Activated naive CD8-positive, alpha-beta T cell treated with anti-CD3 and anti-CD28 coated beads for 36 hours (primary cell): ENCODE results near the gene GJB3. TPM values are rescaled to one million over a fixed set of nuclear protein-coding genes. Genes with fewer than 3 reads are reported as not detected.
"Not testable (repeated sequence)": the region's sequence is repeated elsewhere in the genome, so short reads cannot be mapped to it uniquely, and the experiment has no call there.

ENCODE experiments used
- DNase-seq: peaks from one replicate; pipeline ENCODE4 v3.0.0; 2021
- H3K27ac Mint-ChIP-seq: one replicate; pipeline ENCODE4 v1.8.0; 2022; ENCODE audit warnings: mild to moderate bottlenecking, moderate library complexity, mixed read lengths
- H3K27me3 Mint-ChIP-seq: one replicate; pipeline ENCODE4 v1.8.0; 2022; ENCODE audit warnings: mild to moderate bottlenecking, mixed read lengths
- H3K36me3 Mint-ChIP-seq: one replicate; pipeline ENCODE4 v1.8.0; 2021; ENCODE audit warnings: mild to moderate bottlenecking, mixed read lengths
- H3K4me1 Mint-ChIP-seq: one replicate; pipeline ENCODE4 v1.8.0; 2021; ENCODE audit warnings: mixed read lengths
- H3K4me3 Mint-ChIP-seq: one replicate; pipeline ENCODE4 v1.8.0; 2022; ENCODE audit warnings: mild to moderate bottlenecking, moderate library complexity, mixed read lengths
- H3K9me3 Mint-ChIP-seq: one replicate; pipeline ENCODE4 v1.8.0; 2022; ENCODE audit warnings: mixed read lengths
- total RNA-seq, 2 experiments: library from RNA; stranded (reverse); gene quantifications; one replicate each; pipeline ENCODE4 v1.2.3, GENCODE V29; 2021

GJB3 gene
- total RNA-seq, 2 experiments from 2014 or later, result not detected

- Mint-ChIP-seq H3K9me3 (no peaks in the 10 kb centered on the region), H3K4me1 (no peaks in the 10 kb centered on the region), H3K27me3 (no peaks in the 10 kb centered on the region)
These were observed 35.8 kb downstream of the GJB3 start for GRCh38 chr1:34816778-34817177.

DNA sequence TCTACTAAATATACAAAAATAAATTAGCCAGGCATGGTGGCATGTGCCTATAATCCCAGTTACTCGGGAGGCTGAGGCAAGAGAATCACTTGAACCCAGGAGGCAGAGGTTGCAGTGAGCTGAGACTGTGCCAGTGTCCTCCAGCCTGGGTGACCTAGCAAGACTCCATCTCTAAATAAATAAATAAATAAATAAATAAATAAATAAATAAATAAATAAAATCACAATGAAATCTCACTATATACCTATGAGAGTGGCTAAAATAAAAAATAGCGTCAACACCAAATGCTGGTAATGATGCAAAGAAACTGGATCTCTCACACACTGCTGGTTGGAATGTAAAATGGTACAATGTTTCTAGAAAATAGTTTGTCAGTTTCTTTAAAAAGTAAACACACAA, 37.8 kb downstream of the GJB3 start:
- H3K27me3 Mint-ChIP-seq, result not testable (repeated sequence)

More at GRCh38 chr1:34816778-34817177, 35.8 kb downstream of the GJB3 start:
- Mint-ChIP-seq H3K36me3 (peaks cover 2% of the 10 kb centered on the region), H3K27ac (no peak overlapping the region), H3K4me3 (no peak overlapping the region)
- no peak for DNase-seq

GRCh38 chr1:34822202-34822601, 41.2 kb downstream of the GJB3 start:
- Mint-ChIP-seq H3K4me3 (no peak overlapping the region), H3K9me3 (no peaks in the 10 kb centered on the region), H3K4me1 (no peaks in the 10 kb centered on the region), H3K27ac (no peak overlapping the region), H3K27me3 (no peaks in the 10 kb centered on the region), H3K36me3 (no peaks in the 10 kb centered on the region)
- no peak for DNase-seq

More for the DNA sequence above, 37.8 kb downstream of the GJB3 start:
- H3K4me1 Mint-ChIP-seq, H3K4me3 Mint-ChIP-seq, DNase-seq, H3K27ac Mint-ChIP-seq, H3K36me3 Mint-ChIP-seq, H3K9me3 Mint-ChIP-seq: not testable (repeated sequence)

DNA sequence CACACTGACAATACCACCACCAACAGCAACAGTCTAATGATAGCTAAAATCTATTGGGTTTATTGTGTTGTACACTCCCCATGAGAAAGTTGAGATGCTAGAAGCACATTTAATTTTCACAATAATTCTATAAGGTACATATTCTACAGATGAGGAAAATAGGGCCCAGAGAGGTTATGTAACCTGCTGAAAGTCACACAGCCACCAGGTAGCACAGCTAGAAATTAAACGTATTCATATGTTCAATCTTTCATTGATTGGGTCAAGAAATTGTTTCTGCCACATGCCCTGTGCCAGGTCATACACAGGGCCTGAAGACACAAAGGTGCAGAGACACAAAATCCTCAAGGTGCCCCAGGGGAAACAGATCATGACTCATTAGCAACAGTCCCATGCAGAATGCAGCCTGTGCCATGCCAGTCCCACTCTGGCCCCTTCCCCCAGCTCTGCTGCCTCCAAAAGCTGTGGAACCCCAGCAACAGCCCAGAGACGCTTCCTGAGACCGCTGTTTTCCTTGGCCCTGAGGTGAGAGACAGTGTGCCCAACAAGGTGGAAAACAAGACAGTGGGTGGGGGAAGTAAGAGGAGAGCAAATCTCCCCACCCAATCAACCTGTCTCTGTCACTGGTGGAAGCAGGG, 43.9 kb downstream of the GJB3 start:
- Mint-ChIP-seq H3K27ac (no peak overlapping the region), H3K27me3 (no peaks in the 10 kb centered on the region), H3K4me1 (no peaks in the 10 kb centered on the region), H3K36me3 (no peaks in the 10 kb centered on the region), H3K4me3 (no peak overlapping the region), H3K9me3 (no peaks in the 10 kb centered on the region)
- DNase-seq, result no peak

DNA sequence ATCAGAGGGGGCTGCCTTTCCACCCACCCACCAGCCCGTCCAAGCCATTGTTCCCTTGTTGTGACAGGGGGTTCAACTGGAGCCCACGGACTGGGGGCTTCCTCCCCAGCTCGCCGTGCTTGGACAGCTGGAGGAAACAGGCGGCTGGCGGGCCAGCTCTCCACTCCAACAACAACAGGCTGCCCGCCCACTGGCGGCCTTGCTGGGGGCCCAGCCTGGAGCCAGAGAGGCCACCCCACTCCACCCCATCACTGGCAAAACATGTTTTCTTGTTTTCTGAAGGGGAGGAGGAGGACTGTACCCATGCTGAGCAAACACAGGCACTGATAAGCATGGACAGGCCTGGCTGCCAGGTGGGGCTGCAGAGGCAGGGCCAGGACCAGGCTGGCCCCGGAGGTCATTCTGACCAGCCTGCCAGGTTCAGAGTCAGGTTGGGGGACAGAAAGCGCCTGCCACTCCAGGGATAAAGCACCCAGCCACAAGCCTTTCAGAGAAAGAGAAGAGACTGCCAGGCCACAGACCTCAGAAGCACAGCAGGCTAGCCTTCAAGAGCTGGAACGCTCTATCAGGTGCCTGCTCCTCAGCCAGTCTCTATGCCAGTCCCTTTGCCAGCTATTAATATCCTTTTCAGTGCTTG, 44.6 kb downstream of the GJB3 start:
- H3K27me3 Mint-ChIP-seq, result no peaks in the 10 kb centered on the region
- H3K9me3 Mint-ChIP-seq, result no peaks in the 10 kb centered on the region
- no peaks in the 10 kb centered on the region for H3K4me1 Mint-ChIP-seq
- H3K27ac Mint-ChIP-seq, result no peak overlapping the region
- H3K4me3 Mint-ChIP-seq, result no peak overlapping the region
- H3K36me3 Mint-ChIP-seq, result no peaks in the 10 kb centered on the region
- no peak for DNase-seq

DNA sequence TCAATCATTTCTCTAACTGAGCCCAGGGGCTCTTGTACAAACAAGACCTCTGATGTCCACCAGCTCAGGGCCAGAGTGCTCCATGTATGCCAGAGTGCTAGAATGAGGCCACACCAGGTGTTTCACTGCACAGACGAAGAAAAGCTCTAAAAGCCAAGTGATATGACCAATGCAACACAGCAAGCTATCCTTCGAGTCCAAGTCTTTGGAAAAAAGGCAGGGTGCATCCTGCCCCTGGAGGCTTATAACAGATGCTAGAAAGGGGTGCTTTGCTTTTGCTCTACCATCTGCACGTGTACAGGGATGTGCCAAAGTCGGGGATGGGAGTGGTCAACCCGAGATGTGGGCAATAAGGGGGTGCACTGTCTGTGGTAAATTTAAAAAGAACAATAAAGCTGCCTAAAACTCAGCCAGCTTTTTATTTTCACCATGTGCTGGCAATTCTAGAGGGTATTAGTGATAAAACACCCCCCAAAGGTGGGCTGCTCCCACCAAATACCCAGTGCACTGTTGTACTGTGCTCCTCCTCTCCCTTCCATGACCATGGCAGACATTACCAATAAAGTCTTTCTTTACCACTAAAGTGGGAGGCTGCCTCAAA, 46.4 kb downstream of the GJB3 start:
- H3K4me3 Mint-ChIP-seq, result no peak overlapping the region
- no peaks in the 10 kb centered on the region for H3K27me3 Mint-ChIP-seq
- no peak overlapping the region for H3K27ac Mint-ChIP-seq
- no peaks in the 10 kb centered on the region for H3K9me3 Mint-ChIP-seq
- DNase-seq, result no peak
- no peaks in the 10 kb centered on the region for H3K4me1 Mint-ChIP-seq
- H3K36me3 Mint-ChIP-seq, result no peaks in the 10 kb centered on the region

DNA sequence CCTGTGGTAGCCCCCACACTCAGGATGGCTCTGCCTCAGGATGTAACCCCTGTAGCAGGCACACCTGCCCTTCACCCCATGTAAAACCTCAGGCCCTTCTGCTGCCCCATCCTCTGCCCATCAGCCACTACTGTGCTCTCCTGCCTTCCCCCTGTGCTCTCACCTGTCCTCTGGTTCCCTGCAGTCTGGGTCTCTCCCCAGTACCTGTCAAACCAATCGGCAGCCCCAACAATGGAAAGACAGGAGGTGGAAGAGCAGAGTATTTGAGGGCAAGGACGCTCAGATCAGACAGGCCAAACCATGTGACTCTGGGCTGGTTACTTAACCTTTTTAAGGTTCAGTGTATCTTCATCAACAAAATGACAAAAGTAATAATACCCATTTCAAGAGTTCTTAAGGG, 47.6 kb downstream of the GJB3 start:
- H3K36me3 Mint-ChIP-seq, result no peaks in the 10 kb centered on the region
- no peak overlapping the region for H3K27ac Mint-ChIP-seq
- no peaks in the 10 kb centered on the region for H3K4me1 Mint-ChIP-seq
- no peak overlapping the region for H3K4me3 Mint-ChIP-seq
- no peaks in the 10 kb centered on the region for H3K27me3 Mint-ChIP-seq
- H3K9me3 Mint-ChIP-seq, result no peaks in the 10 kb centered on the region
- DNase-seq, result no peak

GRCh38 chr1:34829250-34829649, 48.2 kb downstream of the GJB3 start:
- H3K36me3 Mint-ChIP-seq, result no peaks in the 10 kb centered on the region
- no peak overlapping the region for H3K27ac Mint-ChIP-seq
- no peak for DNase-seq
- no peak overlapping the region for H3K4me3 Mint-ChIP-seq
- no peaks in the 10 kb centered on the region for H3K27me3 Mint-ChIP-seq
- no peaks in the 10 kb centered on the region for H3K4me1 Mint-ChIP-seq
- no peaks in the 10 kb centered on the region for H3K9me3 Mint-ChIP-seq

DNA sequence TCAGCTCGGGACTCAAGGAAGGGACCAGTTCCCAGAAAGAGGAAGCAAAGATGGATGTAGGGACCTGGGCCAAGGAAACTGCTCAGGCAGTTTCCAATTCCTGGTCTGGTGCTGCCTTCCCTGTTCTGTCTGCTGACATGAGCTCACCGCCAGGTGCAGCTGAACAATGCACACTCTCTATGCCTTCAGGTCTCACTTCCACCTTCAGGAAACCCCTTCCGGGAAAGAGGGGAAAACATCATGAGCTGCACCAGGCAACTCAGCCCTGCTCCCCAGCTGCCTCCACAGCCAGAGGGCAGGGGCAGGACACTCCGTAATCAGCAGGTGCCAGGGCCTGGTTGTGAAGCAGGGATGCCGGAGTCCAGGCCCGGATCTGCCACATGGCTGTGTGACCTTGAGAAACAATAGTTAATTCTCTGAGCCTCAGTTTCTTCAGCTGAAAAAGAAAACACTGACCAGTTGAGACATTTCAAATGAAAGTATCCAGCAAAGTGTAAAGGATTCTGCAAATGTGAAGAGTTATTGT, 50.8 kb downstream of the GJB3 start:
- no peaks in the 10 kb centered on the region for H3K36me3 Mint-ChIP-seq
- no peaks in the 10 kb centered on the region for H3K4me1 Mint-ChIP-seq
- H3K4me3 Mint-ChIP-seq, result no peak overlapping the region
- no peaks in the 10 kb centered on the region for H3K9me3 Mint-ChIP-seq
- no peak for DNase-seq
- H3K27me3 Mint-ChIP-seq, result no peaks in the 10 kb centered on the region
- H3K27ac Mint-ChIP-seq, result no peak overlapping the region

GRCh38 chr1:34833711-34834110, 52.7 kb downstream of the GJB3 start:
- H3K9me3 Mint-ChIP-seq, result no peaks in the 10 kb centered on the region
- no peak overlapping the region for H3K27ac Mint-ChIP-seq
- H3K4me1 Mint-ChIP-seq, result no peaks in the 10 kb centered on the region
- no peaks in the 10 kb centered on the region for H3K36me3 Mint-ChIP-seq
- no peak overlapping the region for H3K4me3 Mint-ChIP-seq
- no peak for DNase-seq
- H3K27me3 Mint-ChIP-seq, result no peaks in the 10 kb centered on the region

Other genes with a start within 250 kb of the GJB3 start
- gene GJB5, start 26.2 kb upstream of the GJB3 start, total RNA-seq, result not detected
- not detected for gene GJB4, start 21.5 kb upstream of the GJB3 start, total RNA-seq
- gene GJA4, start 11.8 kb downstream of the GJB3 start, total RNA-seq, result not detected
- 10 to 100 TPM; 67.4 to 68.1 TPM for gene SMIM12, start 78.5 kb downstream of the GJB3 start, total RNA-seq
- under 1 TPM; 0.74 to 0.91 TPM for gene DLGAP3, start 148.4 kb downstream of the GJB3 start, total RNA-seq
- 10 to 100 TPM; 18.4 to 19.2 TPM for gene TMEM35B, start 204.1 kb downstream of the GJB3 start, total RNA-seq